Prostate gland (tissue), 2 donors: ENCODE data around the gene IL2RA. TPM values are rescaled to one million over a fixed set of nuclear protein-coding genes. Genes with fewer than 3 reads are reported as not detected.

Source experiments
- DNase-seq: peaks from one replicate; pipeline ENCODE4 v3.0.0-alpha.2; 2019; ENCODE audit warnings: low spot score
- H3K27ac ChIP-seq, 2 donors: fragments of 200-600 bp; sonication (generic); 2 replicates each; pipeline ENCODE4 v1.5.1; 2017 to 2019
- H3K27me3 ChIP-seq: fragments of 200-600 bp; sonication (generic); replicated peaks from 2 replicates; pipeline ENCODE4 v1.5.1; 2019; ENCODE audit not compliant: insufficient read depth
- H3K36me3 ChIP-seq, 2 donors: fragments of 200-600 bp; sonication (generic); 1 replicate in 1 of 2; 2 replicates in 1 of 2; pipeline versions ENCODE4 v1.5.1 to v1.8.1; 2017 to 2019
- H3K4me1 ChIP-seq: fragments of 200-600 bp; sonication (generic); replicated peaks from 2 replicates; pipeline ENCODE4 v1.5.1; 2019
- H3K4me3 ChIP-seq, 2 donors: fragments of 200-600 bp; sonication (generic); 2 replicates each; pipeline ENCODE4 v1.5.1; 2017 to 2019
- H3K9me3 ChIP-seq: fragments of 200-600 bp; sonication (generic); 2 replicates; pipeline ENCODE4 v1.5.1; 2017
- POLR2A ChIP-seq: fragments of 450-650 bp; IDR thresholded peaks from one replicate; pipeline ENCODE4 v1.6.1; 2016; ENCODE audit warnings: antibody characterized with exemption, mild to moderate bottlenecking
- POLR2AphosphoS5 ChIP-seq: sonication (generic); formaldehyde crosslinking; IDR thresholded peaks from one replicate; pipeline ENCODE4 v1.6.1; 2017; ENCODE audit warnings: antibody characterized with exemption
- WGBS: methylation state at CpG from one replicate; pipeline ENCODE4 v1.1.5; 2018; 5-methylcytosine and 5-hydroxymethylcytosine counted together
- intact Hi-C: fragments of 100-400 bp; cut with DNase I; formaldehyde crosslinking; loops from one replicate; pipeline ENCODE4 v1.14.2; 2022
- total RNA-seq, 2 donors: library from RNA; depleted of rRNA; stranded (reverse); fragments of >200 nt; gene quantifications; one replicate each; pipeline ENCODE4 v1.1.0, GENCODE V29; 2016
- TF ChIP-seq, protein P1 (sequence below), 4 experiments: fragments of 200-600 bp in 2 of 4; fragments of 450-650 bp in 2 of 4; sonication (generic) in 2 of 4; IDR thresholded peaks; 1 replicate in 3 of 4; 2 replicates in 1 of 4; pipeline ENCODE4 v1.5.1; 2016 to 2019; ENCODE audit warnings: antibody characterized with exemption in 4 of 4, mild to moderate bottlenecking in 2 of 4, moderate library complexity in 2 of 4

Gene IL2RA
- total RNA-seq, 2 donors from 2014 or later, result 1.9 TPM; not detected in 1

DNA sequence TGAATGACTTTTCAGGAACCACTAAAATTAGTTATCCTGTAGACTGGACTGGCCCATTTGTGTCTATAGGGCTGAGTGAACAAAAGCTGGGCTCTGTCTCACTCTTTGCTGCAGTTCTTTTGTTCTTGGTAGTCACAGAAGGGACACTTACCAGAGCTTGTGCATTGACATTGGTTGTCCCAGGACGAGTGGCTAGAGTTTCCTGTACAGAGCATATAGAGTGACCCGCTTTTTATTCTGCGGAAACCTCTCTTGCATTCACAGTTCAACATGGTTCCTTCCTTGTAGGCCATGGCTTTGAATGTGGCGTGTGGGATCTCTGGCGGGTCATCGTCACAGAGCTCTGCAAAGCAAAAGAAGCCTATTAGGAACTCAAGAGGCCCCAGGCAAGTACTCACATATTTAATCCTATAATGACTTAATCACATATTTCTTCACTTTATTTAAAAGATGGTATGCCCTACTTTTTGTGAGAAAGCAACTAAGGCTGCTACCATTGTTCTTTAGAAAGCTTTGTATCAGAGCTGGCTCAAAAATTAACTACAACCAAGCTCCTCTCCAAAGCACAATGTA lies 36.4 kb downstream of the IL2RA start:
- TF ChIP-seq, protein P1, sequence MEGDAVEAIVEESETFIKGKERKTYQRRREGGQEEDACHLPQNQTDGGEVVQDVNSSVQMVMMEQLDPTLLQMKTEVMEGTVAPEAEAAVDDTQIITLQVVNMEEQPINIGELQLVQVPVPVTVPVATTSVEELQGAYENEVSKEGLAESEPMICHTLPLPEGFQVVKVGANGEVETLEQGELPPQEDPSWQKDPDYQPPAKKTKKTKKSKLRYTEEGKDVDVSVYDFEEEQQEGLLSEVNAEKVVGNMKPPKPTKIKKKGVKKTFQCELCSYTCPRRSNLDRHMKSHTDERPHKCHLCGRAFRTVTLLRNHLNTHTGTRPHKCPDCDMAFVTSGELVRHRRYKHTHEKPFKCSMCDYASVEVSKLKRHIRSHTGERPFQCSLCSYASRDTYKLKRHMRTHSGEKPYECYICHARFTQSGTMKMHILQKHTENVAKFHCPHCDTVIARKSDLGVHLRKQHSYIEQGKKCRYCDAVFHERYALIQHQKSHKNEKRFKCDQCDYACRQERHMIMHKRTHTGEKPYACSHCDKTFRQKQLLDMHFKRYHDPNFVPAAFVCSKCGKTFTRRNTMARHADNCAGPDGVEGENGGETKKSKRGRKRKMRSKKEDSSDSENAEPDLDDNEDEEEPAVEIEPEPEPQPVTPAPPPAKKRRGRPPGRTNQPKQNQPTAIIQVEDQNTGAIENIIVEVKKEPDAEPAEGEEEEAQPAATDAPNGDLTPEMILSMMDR (IDR thresholded peaks at IDR 0.05), result no peak
- TF ChIP-seq POLR2AphosphoS5, result no peak
- TF ChIP-seq POLR2A, result no peak
- WGBS, result 96% methylated on average over 6 of the region's 6 CpGs

DNA sequence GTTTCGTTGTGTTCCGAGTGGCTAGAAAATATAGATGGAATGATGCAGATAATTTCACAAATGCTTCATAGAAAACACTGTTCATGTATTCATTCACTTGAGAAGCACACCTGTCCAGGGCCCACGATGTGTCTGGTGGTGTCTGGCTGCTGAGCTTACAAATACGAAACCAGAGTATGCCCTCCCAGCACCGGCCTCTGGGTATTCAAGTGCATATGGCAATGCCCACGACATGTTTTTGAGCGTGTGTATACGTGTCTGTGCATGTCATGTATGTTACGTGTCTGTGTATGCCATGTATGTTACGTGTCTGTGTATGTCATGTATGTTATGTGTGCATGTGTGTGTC lies 37.9 kb downstream of the IL2RA start:
- H3K9me3 ChIP-seq, result no peaks in the 10 kb centered on the region
- intact Hi-C loops, result no loop called here
- H3K36me3 ChIP-seq, result no peaks in the 10 kb centered on the region
- H3K27ac ChIP-seq, result no peak overlapping the region
- no peak for DNase-seq
- H3K4me3 ChIP-seq, result no peak overlapping the region
- 80% methylated on average over 10 of the region's 10 CpGs for WGBS
- no peaks in the 10 kb centered on the region for H3K27me3 ChIP-seq
- no peak for TF ChIP-seq POLR2AphosphoS5
- no peak for TF ChIP-seq POLR2A
- TF ChIP-seq, protein P1 (IDR thresholded peaks at IDR 0.05), result no peak
- peaks cover 5% of the 10 kb centered on the region for H3K4me1 ChIP-seq

More for the DNA sequence above, 36.4 kb downstream of the IL2RA start:
- H3K36me3 ChIP-seq, result no peaks in the 10 kb centered on the region
- H3K4me3 ChIP-seq, result no peak overlapping the region
- DNase-seq, result no peak
- no peaks in the 10 kb centered on the region for H3K9me3 ChIP-seq
- H3K4me1 ChIP-seq, result peaks cover 5% of the 10 kb centered on the region
- H3K27me3 ChIP-seq, result no peaks in the 10 kb centered on the region
- no peak overlapping the region for H3K27ac ChIP-seq
- intact Hi-C loops, result no loop called here

DNA sequence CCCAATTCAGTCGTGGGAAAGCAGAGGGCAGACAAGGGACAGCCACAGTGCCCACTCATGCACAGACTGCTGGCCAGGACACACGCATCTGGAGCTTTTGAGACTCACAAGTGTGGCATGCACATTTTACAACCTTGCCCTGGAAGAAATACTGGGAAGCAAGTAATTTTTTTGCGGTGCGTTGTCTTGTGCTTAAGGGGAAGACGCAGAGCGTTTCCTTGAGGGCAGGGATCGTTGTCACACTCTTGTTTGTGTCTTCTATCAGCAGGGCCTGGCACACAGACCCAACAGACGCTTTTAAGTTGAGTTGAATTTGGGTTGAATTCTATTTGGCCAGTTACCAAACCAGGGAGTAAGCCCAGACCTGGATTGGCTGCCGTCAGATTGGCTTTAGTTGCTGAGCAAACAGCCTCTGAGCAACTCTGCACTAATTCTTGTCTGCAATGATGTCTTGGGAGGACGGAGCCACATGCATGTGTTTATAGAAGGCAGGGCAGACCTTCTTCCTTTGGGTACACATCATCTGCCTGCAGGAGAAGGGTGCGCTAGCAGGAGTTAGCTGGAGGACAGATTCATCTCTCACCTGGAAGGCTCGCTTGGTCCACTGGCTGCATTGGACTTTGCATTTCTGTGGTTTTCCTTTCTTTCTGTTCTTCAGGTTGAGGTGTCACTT lies 38.4 kb downstream of the IL2RA start:
- intact Hi-C loops, result no loop called here
- DNase-seq, result peak; percentile 31
- H3K27ac ChIP-seq, result no peak overlapping the region
- peaks cover 5% of the 10 kb centered on the region for H3K4me1 ChIP-seq
- no peaks in the 10 kb centered on the region for H3K27me3 ChIP-seq
- TF ChIP-seq, protein P1 (IDR thresholded peaks at IDR 0.05), result no peak
- TF ChIP-seq POLR2AphosphoS5 (no peak), POLR2A (no peak)
- H3K36me3 ChIP-seq, result no peaks in the 10 kb centered on the region
- no peak overlapping the region for H3K4me3 ChIP-seq
- 27% methylated on average over 12 of the region's 12 CpGs for WGBS
- H3K9me3 ChIP-seq, result no peaks in the 10 kb centered on the region

DNA sequence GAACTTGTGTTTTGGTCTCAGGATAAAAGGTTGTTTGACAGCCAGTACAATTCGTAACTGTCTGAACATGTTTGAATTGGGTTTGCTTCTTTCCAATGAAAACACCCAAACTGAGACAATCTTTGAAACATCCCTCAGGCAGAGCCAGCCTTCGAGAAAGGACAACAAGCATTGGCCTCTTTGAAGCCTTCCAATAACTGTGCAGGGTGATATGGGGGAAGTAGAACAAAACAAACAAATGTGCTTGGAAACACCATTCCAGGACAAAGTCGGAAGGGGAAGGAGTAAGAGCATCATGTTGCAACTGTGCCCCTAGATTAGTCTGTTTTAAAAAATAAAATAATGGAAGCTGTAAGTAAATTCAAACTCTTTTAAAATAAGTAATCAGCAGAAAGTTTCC lies 39.5 kb downstream of the IL2RA start:
- Histone ChIP-seq H3K4me1 (peaks cover 5% of the 10 kb centered on the region), H3K27me3 (no peaks in the 10 kb centered on the region)

More for the DNA sequence above, 39.5 kb downstream of the IL2RA start:
- peak; percentile 33 for DNase-seq
- H3K27ac ChIP-seq, result peak overlapping the region in 1 of 2 donors; percentile 46
- intact Hi-C loops, result no loop called here
- H3K9me3 ChIP-seq, result no peaks in the 10 kb centered on the region
- WGBS, result 24% methylated on average over 3 of the region's 3 CpGs
- no peak overlapping the region for H3K4me3 ChIP-seq
- TF ChIP-seq, protein P1 (IDR thresholded peaks at IDR 0.05), result no peak
- no peak for TF ChIP-seq POLR2AphosphoS5
- no peak for TF ChIP-seq POLR2A
- no peaks in the 10 kb centered on the region for H3K36me3 ChIP-seq
